HG03139 (cell line): ENCODE results near the gene PLPPR1.
"Not testable (repeated sequence)": the region's sequence is repeated elsewhere in the genome, so short reads cannot be mapped to it uniquely, and the experiment has no call there.

Source experiments
- ATAC-seq: cut with Tn5 transposase; IDR thresholded peaks from one replicate; pipeline ENCODE4 v1.9.1; 2021; ENCODE audit not compliant: unreplicated experiment

PLPPR1 gene

GRCh38 chr9:101119206-101119819 lies 90.8 kb downstream of the PLPPR1 start:
- peak; percentile 86 for ATAC-seq

GRCh38 chr9:101121836-101122399 lies 93.4 kb downstream of the PLPPR1 start:
- no peak for ATAC-seq

- ATAC-seq, result peak; percentile 68
Measured at GRCh38 chr9:101126556-101126955, 98.0 kb downstream of the PLPPR1 start.

- ATAC-seq, result not testable (repeated sequence)
Measured at GRCh38 chr9:101127369-101127768, 98.8 kb downstream of the PLPPR1 start.

- ATAC-seq, result no peak
Measured at GRCh38 chr9:101128623-101129022, 100.1 kb downstream of the PLPPR1 start.

GRCh38 chr9:101130054-101130453 lies 101.5 kb downstream of the PLPPR1 start:
- ATAC-seq, result no peak

GRCh38 chr9:101131326-101131725 lies 102.8 kb downstream of the PLPPR1 start:
- ATAC-seq, result no peak

GRCh38 chr9:101132801-101133200 lies 104.3 kb downstream of the PLPPR1 start:
- ATAC-seq, result no peak

GRCh38 chr9:101138509-101138908 lies 110.0 kb downstream of the PLPPR1 start:
- ATAC-seq, result no peak

- ATAC-seq, result no peak
Measured at GRCh38 chr9:101139082-101139481, 110.6 kb downstream of the PLPPR1 start.

GRCh38 chr9:101140764-101141163 lies 112.2 kb downstream of the PLPPR1 start:
- ATAC-seq, result no peak

GRCh38 chr9:101146508-101146907 lies 118.0 kb downstream of the PLPPR1 start:
- no peak for ATAC-seq

GRCh38 chr9:101148344-101148743 lies 119.8 kb downstream of the PLPPR1 start:
- ATAC-seq, result no peak

- no peak for ATAC-seq
Measured at GRCh38 chr9:101158361-101158760, 129.8 kb downstream of the PLPPR1 start.

- no peak for ATAC-seq
Measured at GRCh38 chr9:101162231-101162630, 133.7 kb downstream of the PLPPR1 start.

GRCh38 chr9:101165131-101165530 lies 136.6 kb downstream of the PLPPR1 start:
- no peak for ATAC-seq

- no peak for ATAC-seq
Measured at GRCh38 chr9:101167490-101168134, 139.1 kb downstream of the PLPPR1 start.

GRCh38 chr9:101172616-101173015 lies 144.1 kb downstream of the PLPPR1 start:
- ATAC-seq, result no peak

- no peak for ATAC-seq
Measured at GRCh38 chr9:101173907-101174306, 145.4 kb downstream of the PLPPR1 start.

- ATAC-seq, result no peak
Measured at GRCh38 chr9:101176384-101176783, 147.9 kb downstream of the PLPPR1 start.

- no peak for ATAC-seq
Measured at GRCh38 chr9:101184813-101185278, 156.3 kb downstream of the PLPPR1 start.

GRCh38 chr9:101191723-101192122 lies 163.2 kb downstream of the PLPPR1 start:
- ATAC-seq, result no peak
